WERI-Rb-1 (cell line): ENCODE results near the gene CCDC134.

Experiments
- DNase-seq: peaks from one replicate; pipeline ENCODE4 v3.0.0-alpha.2; 2020
- H3K27ac ChIP-seq: fragments of 250-450 bp; sonication (Bioruptor Pico); 2 replicates; pipeline ENCODE4 v1.5.1; 2020; ENCODE audit warnings: mild to moderate bottlenecking, moderate library complexity
- H3K27me3 ChIP-seq: fragments of 250-450 bp; sonication (Bioruptor Pico); 2 replicates; pipeline ENCODE4 v1.5.1; 2021; ENCODE audit warnings: mild to moderate bottlenecking, low read depth, moderate library complexity; ENCODE audit not compliant: insufficient read depth, severe bottlenecking
- H3K36me3 ChIP-seq: fragments of 250-450 bp; sonication (Bioruptor Pico); 2 replicates; pipeline ENCODE4 v1.5.1; 2020; ENCODE audit warnings: mild to moderate bottlenecking, moderate library complexity
- H3K4me3 ChIP-seq: 2 replicates; pipeline ENCODE4 v1.5.1; 2011; ENCODE audit warnings: low read depth, mild to moderate bottlenecking, control low read depth, low read length
- H3K9me3 ChIP-seq: fragments of 250-450 bp; sonication (Bioruptor Pico); 2 replicates; pipeline ENCODE4 v1.5.1; 2021; ENCODE audit warnings: mild to moderate bottlenecking, moderate library complexity; ENCODE audit not compliant: severe bottlenecking
- CTCF ChIP-seq: IDR thresholded peaks from 2 replicates; pipeline ENCODE4 v1.5.1; 2011; ENCODE audit warnings: low read depth, mild to moderate bottlenecking, control low read depth, inconsistent platforms, low read length

CCDC134 gene

GRCh38 chr22:41836551-41836950 lies 36.1 kb downstream of the CCDC134 start:
- no peak overlapping the region for H3K27ac ChIP-seq
- no peak overlapping the region for H3K4me3 ChIP-seq
- no peaks in the 10 kb centered on the region for H3K27me3 ChIP-seq
- H3K9me3 ChIP-seq, result no peaks in the 10 kb centered on the region
- H3K36me3 ChIP-seq, result peaks cover 70% of the 10 kb centered on the region
- no peak for TF ChIP-seq CTCF
- DNase-seq, result no peak

GRCh38 chr22:41838842-41839618 lies 38.6 kb downstream of the CCDC134 start:
- Histone ChIP-seq H3K27me3 (no peaks in the 10 kb centered on the region), H3K4me3 (no peak overlapping the region), H3K27ac (no peak overlapping the region), H3K36me3 (peaks cover 83% of the 10 kb centered on the region), H3K9me3 (no peaks in the 10 kb centered on the region)
- no peak for DNase-seq
- TF ChIP-seq CTCF, result no peak

- no peak for DNase-seq
- H3K36me3 ChIP-seq, result peaks cover 74% of the 10 kb centered on the region
- H3K9me3 ChIP-seq, result no peaks in the 10 kb centered on the region
- H3K27me3 ChIP-seq, result no peaks in the 10 kb centered on the region
- no peak overlapping the region for H3K4me3 ChIP-seq
- no peak overlapping the region for H3K27ac ChIP-seq
- no peak for TF ChIP-seq CTCF
Measured at GRCh38 chr22:41840216-41840615, 39.7 kb downstream of the CCDC134 start.

GRCh38 chr22:41841085-41841712 lies 40.7 kb downstream of the CCDC134 start:
- DNase-seq, result no peak
- TF ChIP-seq CTCF, result no peak
- Histone ChIP-seq H3K36me3 (peaks cover 64% of the 10 kb centered on the region), H3K9me3 (no peaks in the 10 kb centered on the region), H3K27me3 (no peaks in the 10 kb centered on the region), H3K27ac (no peak overlapping the region), H3K4me3 (no peak overlapping the region)

GRCh38 chr22:41842996-41843970 lies 42.8 kb downstream of the CCDC134 start:
- H3K27me3 ChIP-seq, result no peaks in the 10 kb centered on the region
- no peaks in the 10 kb centered on the region for H3K9me3 ChIP-seq
- TF ChIP-seq CTCF, result no peak
- H3K4me3 ChIP-seq, result no peak overlapping the region
- peaks cover 47% of the 10 kb centered on the region for H3K36me3 ChIP-seq
- no peak overlapping the region for H3K27ac ChIP-seq
- DNase-seq, result no peak
